Right hindlimb (tissue), 1 donor: ENCODE results near the gene MYL9.
"Not testable (repeated sequence)": the region's sequence is repeated elsewhere in the genome, so short reads cannot be mapped to it uniquely, and the experiment has no call there.

Source experiments
- DNase-seq: peaks from one replicate; pipeline ENCODE4 v3.0.0-alpha.2; 2018

MYL9 gene

DNA sequence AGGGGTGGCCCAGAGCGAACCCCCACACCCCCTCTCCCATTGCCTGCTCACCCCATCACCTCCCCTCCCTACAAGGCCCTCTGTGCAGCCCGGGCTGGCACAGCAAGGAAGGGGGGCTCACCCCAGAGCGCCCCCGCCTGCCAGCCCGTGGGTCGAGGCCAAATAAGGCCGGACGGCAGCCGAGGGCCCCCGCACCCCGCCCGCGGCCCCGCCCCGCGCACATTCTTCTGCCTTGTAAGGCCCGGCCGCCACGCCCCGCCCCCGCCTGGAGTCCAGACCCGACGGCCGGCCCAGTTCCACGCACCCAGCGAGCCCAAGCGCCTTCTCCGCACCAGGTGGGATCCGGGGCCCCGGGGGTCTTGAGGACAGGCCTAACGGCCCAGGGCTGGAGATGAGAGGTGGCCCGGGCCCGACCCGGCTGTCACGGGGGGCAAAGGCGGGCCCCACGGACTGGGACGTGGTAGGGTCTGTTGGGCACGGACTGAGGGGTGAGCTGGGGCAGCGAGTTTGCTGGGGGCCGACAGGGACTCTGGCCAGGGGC lies at the start of gene MYL9:
TSS of gene MYL9 (plus strand) at position 293 of the 541 bp plus-strand sequence. CDS start 3,366 bp downstream, outside the sequence.
- peak; percentile 86 for DNase-seq

- DNase-seq, result no peak
Measured at GRCh38 chr20:36491901-36492617, 49.3 kb upstream of the MYL9 start.

- DNase-seq, result no peak
Measured at GRCh38 chr20:36493051-36493800, 48.1 kb upstream of the MYL9 start.

DNA sequence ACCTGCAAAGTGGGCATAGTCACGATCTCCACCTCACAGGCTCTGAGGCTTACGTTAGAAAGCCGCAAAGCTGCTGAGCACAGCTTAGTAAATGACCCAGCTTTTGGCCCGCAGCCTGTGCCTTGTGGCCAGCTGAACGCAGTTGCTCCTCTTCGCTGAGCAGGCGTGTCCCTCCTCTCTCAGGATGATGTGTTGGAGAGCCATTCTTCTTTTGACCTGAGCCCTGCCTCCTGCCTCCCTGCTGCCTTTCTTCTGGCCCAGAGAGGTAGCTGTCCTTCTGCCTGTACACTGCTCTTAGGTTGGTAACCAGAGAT lies 47.6 kb upstream of the MYL9 start:
- DNase-seq, result peak; percentile 69

DNA sequence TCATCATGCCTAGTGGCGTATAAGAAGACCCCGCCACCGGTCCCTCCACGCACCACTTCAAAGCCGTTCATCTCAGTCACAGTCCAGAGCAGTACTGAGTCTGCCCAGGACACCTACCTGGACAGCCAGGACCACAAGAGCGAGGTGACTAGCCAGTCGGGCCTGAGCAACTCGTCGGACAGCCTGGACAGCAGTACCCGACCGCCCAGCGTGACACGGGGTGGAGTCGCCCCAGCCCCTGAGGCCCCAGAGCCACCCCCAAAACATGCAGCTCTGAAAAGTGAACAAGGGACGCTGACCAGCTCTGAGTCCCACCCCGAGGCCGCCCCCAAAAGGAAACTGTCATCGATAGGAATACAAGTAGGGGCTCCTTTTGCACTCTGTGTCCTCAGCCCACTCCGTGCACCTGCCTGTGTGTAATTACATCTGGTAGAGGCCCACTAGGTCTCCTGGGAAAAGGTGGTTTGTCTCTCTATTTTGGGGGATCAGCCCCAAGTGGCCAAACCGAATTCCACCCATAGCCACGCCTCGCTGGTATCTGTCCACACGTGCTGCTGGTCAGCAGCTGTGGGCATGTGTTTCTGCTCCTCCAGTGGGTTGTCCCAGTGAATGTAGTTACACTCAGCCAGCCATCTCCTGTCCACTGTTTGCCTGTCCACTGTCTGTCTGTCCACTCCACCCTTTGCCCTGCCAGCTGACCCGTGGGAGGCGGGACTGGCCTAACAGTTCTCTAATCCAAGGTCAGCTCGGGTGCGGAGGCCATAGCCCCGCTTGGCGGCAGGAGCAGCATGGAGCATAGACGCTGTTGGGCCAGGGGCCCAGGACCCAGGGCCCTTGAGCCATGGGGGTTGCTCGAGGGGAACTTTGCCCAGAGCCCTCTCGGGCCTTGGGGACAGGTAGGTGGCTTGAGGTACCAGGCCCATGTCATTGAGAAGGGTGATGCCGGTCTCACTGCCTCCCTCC lies 44.3 kb upstream of the MYL9 start:
- DNase-seq, result no peak

DNA sequence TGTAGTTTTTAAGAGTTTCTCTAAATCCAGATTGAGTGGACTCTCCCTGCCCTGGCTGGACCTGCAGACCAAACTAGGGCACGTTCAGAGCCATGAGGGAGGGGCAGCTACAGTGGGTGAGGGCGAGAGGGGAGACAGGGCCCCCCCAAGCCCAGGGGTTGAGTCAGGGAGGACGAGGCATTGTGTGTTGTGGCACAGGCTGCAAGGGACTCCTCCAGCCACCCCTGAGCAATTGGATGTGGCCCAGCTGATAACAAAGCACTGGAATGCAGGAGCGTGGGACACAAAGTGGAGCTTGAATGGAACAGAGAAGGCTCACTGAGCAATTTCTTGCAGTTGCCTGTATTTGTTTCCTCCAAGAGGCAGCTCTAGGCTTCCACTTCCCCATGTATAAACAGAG lies 43.5 kb upstream of the MYL9 start:
- no peak for DNase-seq

DNA sequence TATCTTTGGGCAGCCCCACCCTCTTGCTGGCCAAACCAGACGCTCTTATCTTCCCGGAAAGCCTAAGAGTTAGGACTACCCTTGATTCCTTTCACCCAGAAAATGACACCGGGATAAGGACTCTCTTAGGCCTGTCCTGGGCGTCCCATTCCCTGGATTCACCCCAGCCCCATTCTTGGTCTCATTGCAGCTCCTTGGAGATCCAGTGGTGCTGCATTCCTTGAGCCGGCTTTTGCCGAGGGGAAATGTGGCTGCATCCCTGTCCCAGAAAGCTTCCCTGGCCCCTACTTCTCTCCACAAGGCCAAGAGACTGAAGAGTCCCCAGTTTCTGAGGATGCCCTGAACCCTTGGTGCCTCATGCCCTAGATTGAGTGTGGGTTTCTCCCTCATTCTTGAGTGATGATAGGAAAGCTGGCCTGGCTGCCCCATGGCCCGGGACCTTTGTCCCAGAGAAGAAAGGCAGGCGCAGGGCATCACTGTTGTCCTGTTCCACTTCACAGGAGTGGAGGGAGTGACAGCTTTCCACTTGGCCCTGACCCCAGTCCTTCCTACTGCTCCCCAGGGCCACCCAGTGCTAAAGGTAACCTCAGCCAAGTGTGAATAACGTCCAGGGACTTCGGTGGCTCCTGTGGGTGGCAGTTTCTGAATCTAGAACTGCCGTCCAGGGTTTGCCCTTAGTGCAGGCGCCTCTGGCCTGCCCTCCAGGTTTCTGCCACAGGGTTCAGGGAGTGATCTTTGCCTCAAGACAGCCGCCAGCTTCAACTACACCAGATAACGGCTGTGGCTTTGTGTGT lies 42.7 kb upstream of the MYL9 start:
- DNase-seq, result no peak

DNA sequence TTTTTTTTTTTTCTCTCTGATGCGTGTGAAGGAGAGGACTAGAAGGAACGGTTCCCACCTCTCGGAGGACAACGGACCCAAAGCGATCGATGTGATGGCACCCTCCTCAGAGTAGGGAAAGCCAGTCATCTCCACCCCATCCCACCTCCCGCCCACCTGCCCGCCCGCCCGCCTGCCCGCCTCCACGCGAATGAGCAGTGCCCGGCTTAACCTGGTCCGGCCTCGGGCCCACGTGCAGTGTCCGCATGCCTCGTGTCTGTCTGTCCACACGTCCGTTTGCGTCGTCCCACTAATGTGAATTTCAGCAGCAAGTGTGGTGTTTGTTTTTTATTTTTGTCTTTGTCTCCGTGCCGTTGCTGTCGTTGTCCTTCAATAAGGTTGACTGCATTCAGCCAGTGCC lies 42.1 kb upstream of the MYL9 start:
- DNase-seq, result no peak

DNA sequence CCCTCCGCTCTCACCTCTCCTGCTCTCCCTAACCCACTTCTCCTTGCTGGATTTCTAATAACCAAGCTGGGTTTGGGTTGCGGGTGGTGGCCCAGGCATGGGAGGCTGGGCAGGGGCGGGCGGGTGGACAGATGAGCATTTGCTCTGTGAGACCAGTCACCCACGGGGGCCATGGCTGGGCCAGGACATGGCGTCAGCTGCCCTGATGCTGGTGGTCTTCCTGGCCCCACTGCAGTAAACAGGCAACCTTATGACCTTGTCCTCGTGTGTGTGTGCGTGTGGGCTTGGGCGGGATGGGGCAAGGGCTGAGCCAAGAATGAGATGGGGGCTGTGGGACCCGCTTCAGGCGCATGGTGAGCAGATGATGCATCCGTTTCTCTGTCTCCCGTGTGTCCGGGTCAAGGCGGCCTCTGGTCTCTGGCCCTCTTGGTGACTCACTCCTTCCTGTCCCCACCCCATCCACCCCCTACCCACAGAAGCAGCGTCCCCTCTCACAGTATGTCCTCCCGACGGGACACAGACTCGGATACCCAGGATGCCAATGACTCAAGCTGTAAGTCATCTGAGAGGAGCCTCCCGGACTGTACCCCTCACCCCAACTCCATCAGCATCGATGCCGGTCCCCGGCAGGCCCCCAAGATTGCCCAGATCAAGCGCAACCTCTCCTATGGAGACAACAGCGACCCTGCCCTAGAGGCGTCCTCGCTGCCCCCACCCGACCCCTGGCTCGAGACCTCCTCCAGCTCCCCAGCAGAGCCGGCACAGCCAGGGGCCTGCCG lies 41.4 kb upstream of the MYL9 start:
- DNase-seq, result no peak

DNA sequence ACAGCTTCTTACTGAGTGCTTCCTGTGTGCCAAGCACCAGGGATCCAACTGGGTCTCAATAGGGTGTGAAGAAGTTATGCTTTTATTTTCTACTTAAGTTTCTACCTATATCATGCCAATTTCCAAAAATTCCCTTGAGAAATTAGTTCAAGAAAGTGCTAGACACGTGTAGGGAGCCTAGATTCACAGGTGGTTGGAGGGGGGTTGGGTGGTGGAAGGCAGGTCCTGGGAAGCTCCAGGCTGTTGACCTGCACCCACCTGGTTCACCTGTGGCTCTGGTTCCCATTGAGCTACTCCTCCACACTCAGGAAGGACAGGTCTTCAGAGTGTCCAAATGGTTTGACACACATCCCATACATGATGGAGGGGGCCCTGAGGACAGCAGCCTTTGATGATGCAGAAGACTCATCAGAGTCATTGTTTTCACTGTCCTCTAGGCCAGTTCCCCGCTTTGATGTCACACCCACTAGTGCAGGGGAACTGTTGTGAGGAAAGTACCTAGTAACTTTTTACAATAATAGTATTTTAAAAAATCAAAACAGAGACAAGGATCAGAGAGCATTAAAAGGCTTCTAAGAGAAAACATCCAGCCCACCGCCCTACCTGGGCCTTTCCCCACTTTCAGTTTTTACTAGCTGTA lies 39.8 kb upstream of the MYL9 start:
- DNase-seq, result no peak

DNA sequence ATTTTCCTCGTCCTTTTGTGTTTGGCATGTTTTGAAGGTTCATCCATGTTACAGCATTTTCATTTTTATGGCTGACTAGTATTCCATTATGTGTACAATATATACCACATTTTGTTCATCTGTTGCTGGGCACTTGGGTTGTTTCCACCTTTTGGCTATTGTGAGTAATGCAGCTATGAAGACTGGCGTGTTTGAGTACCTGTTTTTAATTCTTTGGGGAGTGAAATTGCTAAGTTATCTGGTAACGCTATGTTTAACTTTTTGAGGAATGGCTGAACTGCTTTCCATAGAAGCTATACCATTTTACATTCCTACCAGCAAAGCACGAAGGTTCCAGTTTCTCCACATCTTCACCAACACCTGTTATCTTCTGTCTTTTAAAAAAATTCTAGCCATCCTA lies 37.0 kb upstream of the MYL9 start:
- DNase-seq, result no peak

- no peak for DNase-seq
Measured at GRCh38 chr20:36506253-36506652, 35.1 kb upstream of the MYL9 start.

GRCh38 chr20:36507746-36508145 lies 33.6 kb upstream of the MYL9 start:
- no peak for DNase-seq

DNA sequence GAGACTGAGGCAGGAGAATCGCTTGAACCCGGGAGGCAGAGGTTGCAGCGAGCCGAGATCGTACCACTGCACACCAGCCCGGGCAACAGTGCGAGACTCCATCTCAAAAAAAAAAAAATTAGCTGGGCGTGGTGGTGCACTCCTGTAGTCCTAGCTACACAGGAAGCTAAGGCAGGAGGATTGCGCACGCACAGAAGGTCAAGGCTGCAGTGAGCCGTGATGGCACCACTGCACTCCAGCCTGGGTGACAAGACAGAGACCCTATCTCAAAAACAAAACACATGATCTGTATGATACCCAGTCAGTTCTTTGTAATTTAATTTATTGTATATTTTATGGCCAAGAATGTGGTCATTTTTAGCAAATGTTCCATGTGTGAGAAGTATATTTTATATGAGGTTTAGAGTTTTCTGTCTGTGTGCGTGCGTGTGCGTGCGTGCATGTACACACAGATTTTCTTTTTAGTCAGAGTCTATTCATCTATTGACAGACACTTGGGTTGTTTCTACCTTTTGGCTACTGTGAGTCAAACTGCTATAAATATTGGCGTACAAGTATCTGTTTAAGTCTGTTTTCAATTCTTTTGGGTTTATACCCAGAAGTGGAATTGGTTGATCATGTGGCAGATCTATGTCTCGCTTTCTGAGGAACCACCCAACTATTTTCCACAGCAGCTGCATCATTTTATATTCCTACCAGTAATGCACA lies 22.2 kb upstream of the MYL9 start:
- no peak for DNase-seq

DNA sequence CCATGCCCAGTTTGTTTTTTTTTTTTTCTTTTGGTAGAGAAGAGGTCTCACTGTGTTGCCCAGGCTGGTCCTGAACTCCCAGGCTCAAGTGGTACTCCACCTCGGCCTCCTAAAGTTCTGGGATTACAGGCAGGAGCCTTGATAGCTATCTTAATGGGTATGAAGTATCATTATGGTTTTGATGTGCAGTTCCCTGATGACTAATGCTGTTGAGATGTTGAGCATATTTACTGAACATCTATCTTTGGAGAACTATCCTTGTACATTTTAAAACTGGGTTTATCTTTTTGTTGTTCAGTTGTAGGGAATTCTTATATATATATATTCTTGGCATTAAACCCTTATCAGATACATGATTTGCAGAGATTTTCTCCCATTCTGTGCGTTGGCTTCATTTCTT lies 21.4 kb upstream of the MYL9 start:
- DNase-seq, result no peak

- DNase-seq, result no peak
Measured at GRCh38 chr20:36521526-36521925, 19.8 kb upstream of the MYL9 start.

DNA sequence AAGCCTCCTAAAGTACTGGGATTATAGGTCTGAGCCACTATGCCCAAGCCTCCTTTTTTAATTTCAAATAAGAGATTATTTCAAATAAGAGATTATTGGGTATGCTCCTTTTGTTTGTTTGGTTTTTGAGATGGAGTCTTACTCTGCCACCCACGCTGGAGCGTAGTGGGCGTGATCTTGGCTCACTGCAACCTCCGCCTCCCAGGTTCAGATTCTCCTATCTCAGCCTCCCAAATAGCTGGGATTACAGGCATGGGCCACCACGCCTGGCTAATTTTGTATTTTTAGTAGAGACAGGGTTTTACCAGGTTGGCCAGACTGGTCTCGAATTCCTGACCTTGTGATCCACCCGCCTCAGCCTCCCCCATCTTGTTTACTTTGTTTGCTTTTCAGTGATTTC lies 18.9 kb upstream of the MYL9 start:
- not testable (repeated sequence) for DNase-seq

GRCh38 chr20:36523341-36523740 lies 18.0 kb upstream of the MYL9 start:
- no peak for DNase-seq

DNA sequence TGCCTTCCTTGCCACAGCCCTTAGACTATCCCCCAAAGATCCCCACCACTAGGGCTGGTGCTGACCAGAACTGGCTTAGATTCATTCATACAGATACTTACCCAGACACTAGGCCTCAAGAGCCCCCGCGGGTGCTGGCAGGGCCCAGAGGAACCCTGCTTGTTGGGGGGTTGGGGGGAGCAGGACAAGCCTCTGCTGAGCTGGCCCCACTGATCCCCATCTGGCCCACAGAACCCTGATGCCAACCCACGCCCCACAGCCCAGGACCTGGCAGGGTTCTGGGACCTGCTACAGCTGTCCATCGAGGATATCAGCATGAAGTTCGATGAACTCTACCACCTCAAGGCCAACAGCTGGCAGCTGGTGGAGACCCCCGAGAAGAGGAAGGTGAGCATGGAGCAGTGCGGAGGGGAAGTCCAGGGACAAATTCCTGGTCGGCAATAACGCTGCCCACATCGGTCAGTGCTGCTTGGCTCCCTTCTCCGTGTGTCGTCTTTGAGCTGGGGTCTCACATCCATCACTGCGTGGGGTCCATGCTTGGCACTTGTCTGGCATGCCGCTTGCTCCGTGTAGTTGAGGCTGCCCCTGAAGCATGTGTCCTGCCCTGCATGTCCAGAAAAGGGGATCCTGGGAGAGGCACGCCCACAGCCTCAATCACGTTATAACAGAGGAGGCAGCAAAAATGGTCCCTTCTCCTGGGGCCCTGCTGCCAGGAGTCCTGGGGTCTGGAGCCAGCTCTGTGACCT lies 15.5 kb upstream of the MYL9 start:
- DNase-seq, result no peak
